ENCODE measurements around the gene CRELD2.

DNA sequence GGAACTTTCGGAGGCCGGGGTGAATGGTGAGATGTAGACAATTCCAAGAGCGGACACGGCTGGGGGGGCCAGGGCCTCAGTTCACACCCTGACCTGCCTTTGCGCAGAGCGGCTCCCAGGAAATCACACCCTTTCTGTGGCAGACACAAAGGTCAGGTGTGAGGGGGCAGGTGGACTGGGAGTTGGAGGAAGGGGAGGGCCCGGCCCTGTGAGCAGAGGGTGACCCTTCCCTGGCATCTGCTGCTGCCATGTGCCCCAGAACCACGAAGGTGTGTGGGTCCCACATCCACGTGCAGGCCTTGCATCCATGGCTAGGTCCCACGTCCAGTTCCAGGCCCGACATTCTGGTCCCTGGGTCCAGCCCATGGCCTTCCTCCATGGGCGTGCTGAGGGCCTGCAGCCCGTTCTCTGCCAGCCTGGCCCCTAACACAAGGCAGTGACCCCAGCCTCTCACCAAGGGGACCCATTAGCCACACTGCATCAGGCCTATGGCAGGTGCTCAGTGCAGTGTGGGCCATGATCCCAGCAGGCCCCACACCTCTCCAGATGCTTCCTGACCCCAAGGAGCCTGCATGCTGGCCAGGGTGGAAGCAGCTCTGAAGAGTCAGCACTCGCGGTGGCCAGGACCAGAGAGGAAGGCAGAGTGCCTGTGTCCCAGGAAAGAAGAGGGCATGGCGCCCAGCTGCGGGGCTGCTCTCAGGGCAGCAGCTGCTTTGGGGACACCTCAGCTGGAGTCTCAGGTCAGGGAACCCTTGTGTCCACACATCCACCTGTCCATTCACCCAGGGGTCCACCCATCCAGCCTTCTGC, 23.3 kb downstream of the CRELD2 start:
- TF ChIP-seq, protein P1, sequence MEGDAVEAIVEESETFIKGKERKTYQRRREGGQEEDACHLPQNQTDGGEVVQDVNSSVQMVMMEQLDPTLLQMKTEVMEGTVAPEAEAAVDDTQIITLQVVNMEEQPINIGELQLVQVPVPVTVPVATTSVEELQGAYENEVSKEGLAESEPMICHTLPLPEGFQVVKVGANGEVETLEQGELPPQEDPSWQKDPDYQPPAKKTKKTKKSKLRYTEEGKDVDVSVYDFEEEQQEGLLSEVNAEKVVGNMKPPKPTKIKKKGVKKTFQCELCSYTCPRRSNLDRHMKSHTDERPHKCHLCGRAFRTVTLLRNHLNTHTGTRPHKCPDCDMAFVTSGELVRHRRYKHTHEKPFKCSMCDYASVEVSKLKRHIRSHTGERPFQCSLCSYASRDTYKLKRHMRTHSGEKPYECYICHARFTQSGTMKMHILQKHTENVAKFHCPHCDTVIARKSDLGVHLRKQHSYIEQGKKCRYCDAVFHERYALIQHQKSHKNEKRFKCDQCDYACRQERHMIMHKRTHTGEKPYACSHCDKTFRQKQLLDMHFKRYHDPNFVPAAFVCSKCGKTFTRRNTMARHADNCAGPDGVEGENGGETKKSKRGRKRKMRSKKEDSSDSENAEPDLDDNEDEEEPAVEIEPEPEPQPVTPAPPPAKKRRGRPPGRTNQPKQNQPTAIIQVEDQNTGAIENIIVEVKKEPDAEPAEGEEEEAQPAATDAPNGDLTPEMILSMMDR (IDR thresholded peaks at IDR 0.05; ENCODE audit: control extremely low read depth in 1 of 3, insufficient read depth in 1 of 3, low read depth in 1 of 3, low read length in 3 of 3), result no peak
- TF ChIP-seq POLR2A (IDR thresholded peaks at IDR 0.05; ENCODE audit: control extremely low read depth in 1 of 2, low read depth in 2 of 2, low read length in 2 of 2), result no peak
- TF ChIP-seq TAF1 (IDR thresholded peaks at IDR 0.05; ENCODE audit: low read depth, low read length), result no peak
- no peak for TF ChIP-seq JUND (IDR thresholded peaks at IDR 0.05; ENCODE audit: low read length)
- TF ChIP-seq YY1 (IDR thresholded peaks at IDR 0.05; ENCODE audit: low read depth, low read length), result no peak
- TF ChIP-seq RAD21 (IDR thresholded peaks at IDR 0.05 in 1 of 2, conservative IDR thresholded peaks at IDR 0.05 in 1 of 2; ENCODE audit: low read depth in 2 of 2, low read length in 2 of 2), result no peak
- TF ChIP-seq BACH1 (IDR thresholded peaks at IDR 0.05; ENCODE audit: low read length), result no peak
- TF ChIP-seq, protein P2, sequence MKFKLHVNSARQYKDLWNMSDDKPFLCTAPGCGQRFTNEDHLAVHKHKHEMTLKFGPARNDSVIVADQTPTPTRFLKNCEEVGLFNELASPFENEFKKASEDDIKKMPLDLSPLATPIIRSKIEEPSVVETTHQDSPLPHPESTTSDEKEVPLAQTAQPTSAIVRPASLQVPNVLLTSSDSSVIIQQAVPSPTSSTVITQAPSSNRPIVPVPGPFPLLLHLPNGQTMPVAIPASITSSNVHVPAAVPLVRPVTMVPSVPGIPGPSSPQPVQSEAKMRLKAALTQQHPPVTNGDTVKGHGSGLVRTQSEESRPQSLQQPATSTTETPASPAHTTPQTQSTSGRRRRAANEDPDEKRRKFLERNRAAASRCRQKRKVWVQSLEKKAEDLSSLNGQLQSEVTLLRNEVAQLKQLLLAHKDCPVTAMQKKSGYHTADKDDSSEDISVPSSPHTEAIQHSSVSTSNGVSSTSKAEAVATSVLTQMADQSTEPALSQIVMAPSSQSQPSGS (IDR thresholded peaks at IDR 0.05; ENCODE audit: low read length), result no peak
- TF ChIP-seq SP1 (IDR thresholded peaks at IDR 0.05; ENCODE audit: low read depth, low read length), result no peak
- no peak for TF ChIP-seq ASH2L (IDR thresholded peaks at IDR 0.05; ENCODE audit: low read length)
- no peak for TF ChIP-seq CEBPB (IDR thresholded peaks at IDR 0.05; ENCODE audit: low read depth, low read length)
